ENCODE data around the gene PIGS. TPM values are rescaled to one million over a fixed set of nuclear protein-coding genes. Genes with fewer than 3 reads are reported as not detected.

The PIGS gene
- total RNA-seq, 4 donors from 2014 or later, result 41.9 to 55.5 (median 47.2) TPM

DNA sequence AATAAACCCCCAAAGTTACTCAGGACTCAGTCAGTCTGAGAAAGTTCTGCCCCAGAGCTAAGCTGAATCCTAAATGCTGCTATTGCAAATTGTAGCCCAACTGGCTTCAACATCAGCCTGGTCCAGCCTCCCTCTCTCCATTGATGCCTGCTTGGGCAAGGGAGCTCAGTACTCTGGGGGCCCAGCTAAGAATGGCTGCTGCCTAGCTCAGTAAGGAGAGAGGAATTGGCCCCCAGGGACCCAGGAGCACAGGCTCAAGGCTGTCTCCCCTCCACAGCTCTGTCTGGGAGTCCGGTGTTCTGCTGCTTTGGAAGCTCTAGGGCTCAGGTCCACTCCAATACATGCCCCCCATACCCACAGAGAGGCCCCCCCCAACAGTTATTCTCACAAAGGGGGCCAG is 20.5 kb downstream of the PIGS start:
- intact Hi-C loops (cut with DNase I), result loop anchor here (5.0 kb wide), 1 partner anchor 46 kb away; the partner anchor contains the start of gene SPAG5
- Histone ChIP-seq H3K36me3 (peaks cover 16 to 44% (median 38%) of the 10 kb centered on the region in 4 donors), H3K27ac (replicated peaks in 1 of 4) (no peak overlapping the region), H3K4me1 (peaks cover 16 to 46% (median 35%) of the 10 kb centered on the region in 4 donors), H3K4me3 (no peak overlapping the region), H3K9me3 (no peaks in the 10 kb centered on the region), H3K27me3 (no peaks in the 10 kb centered on the region)
- WGBS, result no CpG with 5 or more reads among the region's 1 CpG
- TF ChIP-seq, protein P1, sequence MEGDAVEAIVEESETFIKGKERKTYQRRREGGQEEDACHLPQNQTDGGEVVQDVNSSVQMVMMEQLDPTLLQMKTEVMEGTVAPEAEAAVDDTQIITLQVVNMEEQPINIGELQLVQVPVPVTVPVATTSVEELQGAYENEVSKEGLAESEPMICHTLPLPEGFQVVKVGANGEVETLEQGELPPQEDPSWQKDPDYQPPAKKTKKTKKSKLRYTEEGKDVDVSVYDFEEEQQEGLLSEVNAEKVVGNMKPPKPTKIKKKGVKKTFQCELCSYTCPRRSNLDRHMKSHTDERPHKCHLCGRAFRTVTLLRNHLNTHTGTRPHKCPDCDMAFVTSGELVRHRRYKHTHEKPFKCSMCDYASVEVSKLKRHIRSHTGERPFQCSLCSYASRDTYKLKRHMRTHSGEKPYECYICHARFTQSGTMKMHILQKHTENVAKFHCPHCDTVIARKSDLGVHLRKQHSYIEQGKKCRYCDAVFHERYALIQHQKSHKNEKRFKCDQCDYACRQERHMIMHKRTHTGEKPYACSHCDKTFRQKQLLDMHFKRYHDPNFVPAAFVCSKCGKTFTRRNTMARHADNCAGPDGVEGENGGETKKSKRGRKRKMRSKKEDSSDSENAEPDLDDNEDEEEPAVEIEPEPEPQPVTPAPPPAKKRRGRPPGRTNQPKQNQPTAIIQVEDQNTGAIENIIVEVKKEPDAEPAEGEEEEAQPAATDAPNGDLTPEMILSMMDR (IDR thresholded peaks at IDR 0.05), result no peak
- TF ChIP-seq POLR2A (IDR thresholded peaks at IDR 0.05; ENCODE audit: low read depth) (no peak), POLR2AphosphoS5 (IDR thresholded peaks at IDR 0.05) (no peak), EP300 (IDR thresholded peaks at IDR 0.05) (no peak)
- DNase-seq (ENCODE audit: extremely low spot score), result no peak

DNA sequence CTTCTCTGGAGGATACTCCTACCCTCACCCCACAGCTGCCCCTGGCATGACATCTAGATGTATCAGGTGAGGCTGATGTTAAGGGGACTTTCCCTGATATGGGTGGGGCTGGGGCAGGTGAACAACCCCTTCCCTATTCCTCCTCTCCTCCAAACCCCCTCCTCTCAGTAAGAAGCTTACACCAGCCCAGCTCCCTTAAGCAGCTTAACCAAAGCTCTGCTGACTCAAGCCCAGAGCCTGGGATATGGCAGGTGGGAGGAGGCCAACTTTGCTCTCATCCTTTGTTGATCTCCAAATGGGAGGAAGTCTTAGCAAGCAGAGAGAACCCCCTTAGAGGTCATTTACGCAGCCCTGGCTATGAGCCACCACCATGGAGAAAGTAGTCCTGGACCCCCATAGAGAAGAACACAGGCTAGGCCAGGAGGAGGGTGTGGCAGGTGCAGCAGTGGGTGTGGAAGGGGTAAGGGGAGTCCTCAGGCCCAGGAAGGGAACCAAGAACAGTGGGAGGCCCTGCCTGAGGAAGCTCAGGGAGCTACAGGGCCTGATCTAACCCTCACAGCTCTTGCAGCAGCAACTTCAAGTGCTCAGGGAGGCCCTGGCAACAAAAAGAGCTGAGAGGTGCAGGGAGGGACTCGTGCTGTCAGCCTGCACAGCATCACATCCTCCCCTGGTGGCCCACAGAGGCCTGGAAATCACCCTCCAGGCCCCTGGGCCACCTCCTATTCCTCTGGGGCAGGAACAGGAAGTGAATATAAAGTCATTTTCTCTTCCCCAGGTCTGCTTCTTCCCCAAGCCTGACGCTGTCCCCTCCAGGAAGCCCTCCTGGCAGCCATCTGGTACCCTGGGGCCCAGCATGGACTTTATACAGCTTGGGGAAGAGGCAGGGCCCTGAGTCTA is 21.8 kb downstream of the PIGS start:
- H3K4me3 ChIP-seq, result no peak overlapping the region
- DNase-seq (ENCODE audit: extremely low spot score), result no peak
- 78% methylated on average over 3 of the region's 3 CpGs for WGBS
- H3K27ac ChIP-seq (replicated peaks in 1 of 4), result no peak overlapping the region
- TF ChIP-seq POLR2A (IDR thresholded peaks at IDR 0.05; ENCODE audit: low read depth) (no peak), EP300 (IDR thresholded peaks at IDR 0.05) (no peak), POLR2AphosphoS5 (IDR thresholded peaks at IDR 0.05) (no peak)
- TF ChIP-seq, protein P1 (IDR thresholded peaks at IDR 0.05), result no peak
- H3K4me1 ChIP-seq, result peaks cover 16 to 46% (median 35%) of the 10 kb centered on the region in 4 donors
- intact Hi-C loops (cut with DNase I), result loop anchor here (5.0 kb wide), 2 partner anchors 48 to 63 kb away; partner anchors contain the start of genes RSKR and SPAG5
- H3K9me3 ChIP-seq, result no peaks in the 10 kb centered on the region
- H3K36me3 ChIP-seq, result peaks cover 8 to 30% (median 25%) of the 10 kb centered on the region in 4 donors
- H3K27me3 ChIP-seq, result no peaks in the 10 kb centered on the region

DNA sequence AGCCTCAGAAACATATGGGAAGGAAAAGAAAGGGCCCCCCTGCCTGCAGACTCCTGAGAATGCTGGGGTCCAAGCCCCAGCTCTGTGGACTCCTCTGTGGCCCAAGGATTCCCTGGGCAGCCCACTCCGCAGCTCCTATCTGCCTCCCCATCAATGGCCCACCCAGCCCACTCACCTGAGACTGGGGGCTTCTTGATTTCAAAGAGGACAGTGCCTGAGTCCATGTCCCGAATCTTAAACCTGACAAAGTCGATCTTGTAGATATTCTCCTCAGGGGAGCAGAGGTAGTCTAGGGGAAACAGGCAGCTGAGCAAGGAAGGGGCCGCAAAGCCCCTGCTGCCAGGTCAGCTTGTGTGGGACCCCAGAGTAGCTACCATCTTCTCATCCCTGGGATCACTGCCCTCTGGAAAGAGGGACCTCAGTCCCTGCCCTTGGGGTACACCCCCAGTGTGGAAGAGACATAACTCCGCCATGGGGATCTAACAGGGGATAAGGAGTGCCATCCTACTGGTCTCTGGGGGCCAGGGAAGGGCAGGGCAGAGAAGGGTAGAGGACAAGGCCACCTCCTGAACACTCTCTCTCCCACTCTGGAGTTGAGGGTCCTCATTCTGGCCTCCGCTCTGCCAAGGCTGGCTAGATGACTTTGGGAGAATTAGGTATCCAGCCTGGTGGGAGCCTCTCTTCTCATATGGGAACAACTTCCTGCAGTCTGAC is 22.8 kb downstream of the PIGS start:
- H3K9me3 ChIP-seq, result no peaks in the 10 kb centered on the region
- intact Hi-C loops (cut with DNase I), result loop anchor here (5.0 kb wide), 1 partner anchor 64 kb away; the partner anchor contains the start of gene RSKR
- H3K4me3 ChIP-seq, result no peak overlapping the region
- H3K4me1 ChIP-seq, result peaks cover 16 to 46% (median 35%) of the 10 kb centered on the region in 4 donors
- no peaks in the 10 kb centered on the region for H3K27me3 ChIP-seq
- DNase-seq (ENCODE audit: extremely low spot score), result no peak
- no peak overlapping the region for H3K27ac ChIP-seq (replicated peaks in 1 of 4)
- 87% methylated on average over 6 of the region's 6 CpGs for WGBS
- peaks cover 0 to 21% (median 16%) of the 10 kb centered on the region in 4 donors for H3K36me3 ChIP-seq
- TF ChIP-seq POLR2AphosphoS5 (IDR thresholded peaks at IDR 0.05), result no peak
- no peak for TF ChIP-seq EP300 (IDR thresholded peaks at IDR 0.05)
- TF ChIP-seq POLR2A (IDR thresholded peaks at IDR 0.05; ENCODE audit: low read depth), result no peak

DNA sequence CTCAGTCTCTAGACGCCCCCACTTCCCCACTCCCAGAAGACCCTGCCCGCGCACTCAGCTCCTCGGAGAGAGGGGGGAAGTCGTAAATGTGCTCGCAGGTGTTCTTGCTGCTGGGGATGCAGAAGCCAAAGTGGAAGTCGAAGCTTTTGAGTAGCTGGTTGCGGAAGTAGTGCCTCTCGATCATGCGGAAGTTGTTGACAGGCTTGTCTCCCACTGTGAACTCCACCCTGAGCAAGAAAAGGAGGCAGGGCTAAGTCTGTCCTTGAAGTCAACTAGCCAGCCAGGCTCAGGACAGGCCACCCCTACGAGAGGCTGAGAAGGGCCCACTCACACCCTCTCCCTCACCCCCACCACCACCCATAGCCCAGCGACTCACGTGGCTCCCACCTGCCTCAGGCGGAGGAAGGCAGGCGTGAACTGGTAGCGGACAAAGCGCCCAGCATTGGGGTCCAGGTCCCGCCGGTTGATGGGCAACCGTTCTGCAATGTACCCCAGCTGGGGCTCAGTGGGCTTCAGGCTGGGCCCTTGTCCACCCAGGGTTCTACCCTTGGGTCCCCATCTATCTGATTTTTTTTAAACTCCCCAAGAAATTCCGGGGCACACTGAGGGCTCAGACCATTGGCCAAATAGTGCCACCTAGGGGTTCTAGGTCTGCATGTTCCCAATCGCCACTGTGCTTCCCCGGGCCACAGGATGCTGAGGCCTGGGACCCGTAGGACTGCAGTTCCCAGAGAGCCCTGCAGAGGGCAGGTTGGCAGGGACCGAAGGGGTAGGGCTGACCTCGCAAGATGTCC is 23.5 kb downstream of the PIGS start:
- no peak overlapping the region for H3K27ac ChIP-seq (replicated peaks in 1 of 4)
- peaks cover 15 to 42% (median 33%) of the 10 kb centered on the region in 4 donors for H3K4me1 ChIP-seq
- H3K36me3 ChIP-seq, result peaks cover 0 to 19% (median 15%) of the 10 kb centered on the region in 4 donors
- TF ChIP-seq, protein P1 (IDR thresholded peaks at IDR 0.05), result peak; percentile 81 to 93 (median 84)
- TF ChIP-seq EP300 (IDR thresholded peaks at IDR 0.05), result no peak
- no peak for TF ChIP-seq POLR2A (IDR thresholded peaks at IDR 0.05; ENCODE audit: low read depth)
- no peaks in the 10 kb centered on the region for H3K9me3 ChIP-seq
- intact Hi-C loops (cut with DNase I), result loop anchor here (5.0 kb wide), 1 partner anchor 64 kb away; the partner anchor contains the start of gene RSKR
- 66% methylated on average over 18 of the region's 26 CpGs for WGBS
- no peak overlapping the region for H3K4me3 ChIP-seq
- no peaks in the 10 kb centered on the region for H3K27me3 ChIP-seq
- DNase-seq (ENCODE audit: extremely low spot score), result no peak
